Measurements from ENCODE around the gene SSBP3.

SSBP3 gene

DNA sequence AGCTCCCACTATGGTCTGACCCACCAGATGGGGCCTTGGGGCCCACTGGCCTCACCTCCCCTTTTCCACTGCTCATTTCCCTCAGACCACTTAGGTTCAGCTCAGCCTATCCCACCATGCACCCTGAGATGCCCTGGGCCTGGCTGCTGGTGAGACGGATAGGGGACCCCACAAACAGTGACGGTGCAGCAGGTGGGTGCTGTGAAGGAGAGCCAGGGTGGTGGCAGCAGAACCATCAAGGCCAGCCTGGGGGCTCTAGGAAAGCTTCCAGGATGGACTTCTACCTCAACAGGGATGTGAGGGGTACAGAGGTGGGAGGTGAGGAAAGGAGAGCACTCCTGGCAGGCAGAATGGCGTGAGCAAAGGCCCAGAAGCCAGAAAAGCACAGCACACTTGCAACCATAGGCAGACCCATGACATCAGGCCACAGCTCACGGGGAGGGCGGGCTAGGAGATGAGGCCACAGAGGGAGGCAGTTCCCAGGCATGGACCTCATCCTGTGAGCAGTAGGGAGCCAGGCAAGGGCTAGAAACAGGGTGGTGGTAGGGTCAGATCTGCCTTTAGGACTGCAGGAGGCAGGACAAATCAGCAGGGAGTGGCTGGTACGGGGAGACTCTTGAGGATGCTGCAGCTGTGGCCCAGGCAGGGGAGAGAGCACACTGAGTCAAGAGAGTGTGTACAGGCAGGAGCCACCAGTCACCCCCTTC, 229.4 kb downstream of the SSBP3 start:
- DNase-seq (ENCODE audit: low read depth in 2 of 2), result no peak

All from stimulated activated CD4-positive, alpha-beta T cell treated with anti-CD3 and anti-CD28 coated beads, Interleukin-12 subunit alpha, Interleukin-12 subunit beta, amount 100 ng/mL, for 24 hours (primary cell).